Neutrophil (primary cell): ENCODE data around the gene PCBP2.

ENCODE experiments used
- H3K27ac ChIP-seq: fragments of 200-600 bp; sonication (generic); 2 replicates; pipeline ENCODE4 v1.5.1; 2016; ENCODE audit warnings: mild to moderate bottlenecking, moderate library complexity
- H3K27me3 ChIP-seq: fragments of 200-600 bp; sonication (generic); 2 replicates; pipeline ENCODE4 v1.6.0; 2016; ENCODE audit warnings: mild to moderate bottlenecking
- H3K36me3 ChIP-seq: fragments of 200-600 bp; sonication (generic); 2 replicates; pipeline ENCODE4 v1.5.1; 2017
- H3K4me1 ChIP-seq, 2 experiments: fragments of 200-600 bp in 1 of 2; sonication (generic) in 1 of 2; 1 replicate in 1 of 2; 2 replicates in 1 of 2; pipeline versions ENCODE4 v1.5.1 to v1.6.1; 2013 to 2016; ENCODE audit warnings: low read depth in 1 of 2, low read length in 1 of 2, mild to moderate bottlenecking in 1 of 2, moderate library complexity in 1 of 2; ENCODE audit not compliant: control insufficient read depth in 1 of 2, insufficient read depth in 1 of 2
- H3K4me3 ChIP-seq, 2 experiments: fragments of 200-600 bp in 1 of 2; sonication (generic) in 1 of 2; 1 replicate in 1 of 2; 2 replicates in 1 of 2; pipeline ENCODE4 v1.5.1; 2013 to 2016; ENCODE audit warnings: low read depth in 1 of 2, low read length in 1 of 2, mild to moderate bottlenecking in 1 of 2, moderate library complexity in 1 of 2
- H3K9me3 ChIP-seq: fragments of 200-600 bp; sonication (generic); 2 replicates; pipeline ENCODE4 v1.5.1; 2016
- CTCF ChIP-seq: fragments of 200-600 bp; sonication (generic); IDR thresholded peaks from 2 replicates; pipeline ENCODE4 v1.5.1; 2016; ENCODE audit warnings: antibody characterized with exemption

The PCBP2 gene

GRCh38 chr12:53499266-53500141 lies 47.6 kb downstream of the PCBP2 start, which contains the start of gene MAP3K12:
TSS of gene MAP3K12 (minus strand) at chr12:53499458. CDS start at chr12:53487391, 12,067 bp downstream.
- Histone ChIP-seq H3K36me3 (no peaks in the 10 kb centered on the region), H3K4me1 (peaks cover 22 to 27% of the 10 kb centered on the region in 2 experiments), H3K27ac (peak within 1 kb of the TSS; percentile 90), H3K27me3 (peaks cover 13% of the 10 kb centered on the region), H3K9me3 (no peaks in the 10 kb centered on the region), H3K4me3 (peak within 1 kb of the TSS; percentile 72 to 78)
- TF ChIP-seq CTCF = no peak

- peak overlapping the region; percentile 90 for H3K27ac ChIP-seq
- H3K36me3 ChIP-seq = no peaks in the 10 kb centered on the region
- peaks cover 22 to 27% of the 10 kb centered on the region in 2 experiments for H3K4me1 ChIP-seq
- peaks cover 13% of the 10 kb centered on the region for H3K27me3 ChIP-seq
- no peaks in the 10 kb centered on the region for H3K9me3 ChIP-seq
- peak overlapping the region; percentile 72 to 78 for H3K4me3 ChIP-seq
- TF ChIP-seq CTCF = no peak
These were observed 48.4 kb downstream of the PCBP2 start for GRCh38 chr12:53500142-53500775.

- peak within 1 kb of the TSS; percentile 90 for H3K27ac ChIP-seq
- no peaks in the 10 kb centered on the region for H3K9me3 ChIP-seq
- peaks cover 13% of the 10 kb centered on the region for H3K27me3 ChIP-seq
- no peaks in the 10 kb centered on the region for H3K36me3 ChIP-seq
- peak within 1 kb of the TSS; percentile 72 to 78 for H3K4me3 ChIP-seq
- peak; percentile 21 for TF ChIP-seq CTCF
- H3K4me1 ChIP-seq = peaks cover 22 to 27% of the 10 kb centered on the region in 2 experiments
These were observed 49.1 kb downstream of the PCBP2 start, which contains the start of gene TARBP2 for GRCh38 chr12:53500776-53501614. TSS of gene TARBP2 (plus strand) at chr12:53501283. CDS start at chr12:53501409, 126 bp downstream.

GRCh38 chr12:53501615-53502181 lies 49.8 kb downstream of the PCBP2 start:
- peaks cover 22 to 27% of the 10 kb centered on the region in 2 experiments for H3K4me1 ChIP-seq
- H3K27ac ChIP-seq = peak overlapping the region; percentile 90
- no peak for TF ChIP-seq CTCF
- H3K9me3 ChIP-seq = no peaks in the 10 kb centered on the region
- H3K4me3 ChIP-seq = peak overlapping the region; percentile 72 to 78
- H3K27me3 ChIP-seq = peaks cover 13% of the 10 kb centered on the region
- no peaks in the 10 kb centered on the region for H3K36me3 ChIP-seq

- TF ChIP-seq CTCF = no peak
- Histone ChIP-seq H3K9me3 (no peaks in the 10 kb centered on the region), H3K4me3 (no peak overlapping the region), H3K36me3 (peaks cover 5% of the 10 kb centered on the region), H3K27ac (peak overlapping the region; percentile 90), H3K27me3 (peaks cover 13% of the 10 kb centered on the region), H3K4me1 (peaks cover 22 to 27% of the 10 kb centered on the region in 2 experiments)
These were observed 50.4 kb downstream of the PCBP2 start for GRCh38 chr12:53502331-53502730.
